Activated CD8-positive, alpha-beta T cell treated with anti-CD3 and anti-CD28 coated beads, Interleukin-2, amount 10 ng/mL, durations not matched to agents 7 days and 5 days (primary cell): ENCODE measurements around the gene NDUFB7. TPM values are rescaled to one million over a fixed set of nuclear protein-coding genes. Genes with fewer than 3 reads are reported as not detected.
"Not testable (repeated sequence)": the region's sequence is repeated elsewhere in the genome, so short reads cannot be mapped to it uniquely, and the experiment has no call there.

Source experiments
- ATAC-seq: fragments of 150-1000 bp; cut with Tn5 transposase; one replicate; pipeline ENCODE4 v1.10.0; 2021; ENCODE audit warnings: moderate library complexity
- CTCF ChIA-PET: fragments of 350-600 bp; sonication (Branson Sonifier 250); formaldehyde crosslinking; loops from one replicate; lab custom pipeline; 2021; ENCODE audit warnings: antibody characterized with exemption; lab: Charles Lee
- POLR2A ChIA-PET: fragments of 350-600 bp; sonication (Branson Sonifier 250); formaldehyde crosslinking; loops from one replicate; lab custom pipeline; 2021; ENCODE audit warnings: antibody characterized with exemption; lab: Charles Lee
- DNase-seq: peaks from one replicate; pipeline ENCODE4 v3.0.0-alpha.2; 2020
- H3K27ac Mint-ChIP-seq: one replicate; pipeline ENCODE4 v1.8.0; 2021; ENCODE audit warnings: mild to moderate bottlenecking, mixed read lengths
- H3K27me3 Mint-ChIP-seq: one replicate; pipeline ENCODE4 v1.8.0; 2021; ENCODE audit warnings: low read depth, mixed read lengths
- H3K36me3 Mint-ChIP-seq: one replicate; pipeline ENCODE4 v1.8.0; 2021; ENCODE audit warnings: low read depth, mixed read lengths
- H3K4me1 Mint-ChIP-seq: one replicate; pipeline ENCODE4 v1.8.0; 2021; ENCODE audit warnings: low read depth, mixed read lengths
- H3K4me3 Mint-ChIP-seq: one replicate; pipeline ENCODE4 v1.8.0; 2021; ENCODE audit warnings: mild to moderate bottlenecking, mixed read lengths
- H3K9me3 Mint-ChIP-seq: one replicate; pipeline ENCODE4 v1.8.0; 2022; ENCODE audit warnings: mixed read lengths; ENCODE audit not compliant: insufficient read depth
- total RNA-seq, 2 experiments: library from RNA; stranded (reverse); gene quantifications; one replicate each; pipeline ENCODE4 v1.2.3, GENCODE V29; 2021

Gene NDUFB7
- total RNA-seq, 2 experiments from 2014 or later, result 133 to 142 TPM

- H3K36me3 Mint-ChIP-seq, result peaks cover 11% of the 10 kb centered on the region
- no peak for ATAC-seq
- DNase-seq, result no peak
- H3K27me3 Mint-ChIP-seq, result no peaks in the 10 kb centered on the region
- ChIA-PET POLR2A (no interaction called here), CTCF (no interaction called here)
- H3K9me3 Mint-ChIP-seq, result no peaks in the 10 kb centered on the region
- H3K4me1 Mint-ChIP-seq, result peaks cover 28% of the 10 kb centered on the region
- no peak overlapping the region for H3K4me3 Mint-ChIP-seq
- H3K27ac Mint-ChIP-seq, result peak overlapping the region; percentile 46
These were observed 11.1 kb downstream of the NDUFB7 start for GRCh38 chr19:14560776-14561108.

DNA sequence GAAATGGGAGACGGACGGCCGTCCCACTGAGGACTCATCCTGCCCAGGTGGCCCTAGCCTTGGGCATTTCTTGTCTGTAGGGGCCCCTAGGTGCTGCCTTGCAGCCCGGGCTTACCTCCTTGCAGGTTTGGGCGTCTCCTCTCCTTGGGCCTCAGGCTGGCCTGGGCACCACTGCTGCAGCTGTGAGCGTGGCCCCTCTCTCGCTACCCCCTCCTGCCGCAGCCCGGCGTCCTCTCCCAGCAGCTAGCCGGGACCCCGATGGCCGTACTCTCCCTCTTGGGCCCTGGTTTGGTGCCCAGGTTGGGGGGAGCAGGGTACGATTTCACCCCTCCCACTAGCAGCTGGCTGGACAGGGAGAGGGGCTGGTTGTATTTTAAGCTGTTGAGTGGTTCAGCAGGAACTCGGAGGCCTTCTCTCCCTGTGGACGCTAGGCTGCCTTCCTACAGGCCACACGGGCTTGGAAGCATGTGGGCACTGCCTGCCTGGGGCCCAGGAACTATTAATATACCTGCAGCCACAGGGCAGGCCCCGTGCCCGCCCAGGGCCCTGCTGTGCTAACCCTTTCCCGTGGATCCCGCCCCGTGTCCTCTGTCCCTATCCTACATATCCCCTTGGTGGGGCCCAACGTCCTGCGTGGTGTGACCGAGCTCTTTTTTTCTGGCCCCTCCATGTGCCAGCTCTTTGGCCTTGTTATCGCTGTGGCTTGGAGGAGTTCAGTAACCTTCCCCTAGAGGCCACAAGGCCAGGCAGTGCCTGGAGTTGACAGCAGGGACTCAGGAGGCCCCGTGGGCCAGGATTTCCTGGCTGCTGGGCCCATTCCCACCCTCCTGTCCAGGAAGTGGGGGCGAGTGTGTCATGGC lies 11.7 kb downstream of the NDUFB7 start:
- H3K27ac Mint-ChIP-seq, result peak overlapping the region; percentile 46
- H3K36me3 Mint-ChIP-seq, result peaks cover 9% of the 10 kb centered on the region
- no peaks in the 10 kb centered on the region for H3K27me3 Mint-ChIP-seq
- H3K4me3 Mint-ChIP-seq, result no peak overlapping the region
- DNase-seq (no peak), ATAC-seq (no peak)
- no peaks in the 10 kb centered on the region for H3K9me3 Mint-ChIP-seq
- POLR2A ChIA-PET, result no interaction called here
- peaks cover 26% of the 10 kb centered on the region for H3K4me1 Mint-ChIP-seq
- CTCF ChIA-PET, result no interaction called here

DNA sequence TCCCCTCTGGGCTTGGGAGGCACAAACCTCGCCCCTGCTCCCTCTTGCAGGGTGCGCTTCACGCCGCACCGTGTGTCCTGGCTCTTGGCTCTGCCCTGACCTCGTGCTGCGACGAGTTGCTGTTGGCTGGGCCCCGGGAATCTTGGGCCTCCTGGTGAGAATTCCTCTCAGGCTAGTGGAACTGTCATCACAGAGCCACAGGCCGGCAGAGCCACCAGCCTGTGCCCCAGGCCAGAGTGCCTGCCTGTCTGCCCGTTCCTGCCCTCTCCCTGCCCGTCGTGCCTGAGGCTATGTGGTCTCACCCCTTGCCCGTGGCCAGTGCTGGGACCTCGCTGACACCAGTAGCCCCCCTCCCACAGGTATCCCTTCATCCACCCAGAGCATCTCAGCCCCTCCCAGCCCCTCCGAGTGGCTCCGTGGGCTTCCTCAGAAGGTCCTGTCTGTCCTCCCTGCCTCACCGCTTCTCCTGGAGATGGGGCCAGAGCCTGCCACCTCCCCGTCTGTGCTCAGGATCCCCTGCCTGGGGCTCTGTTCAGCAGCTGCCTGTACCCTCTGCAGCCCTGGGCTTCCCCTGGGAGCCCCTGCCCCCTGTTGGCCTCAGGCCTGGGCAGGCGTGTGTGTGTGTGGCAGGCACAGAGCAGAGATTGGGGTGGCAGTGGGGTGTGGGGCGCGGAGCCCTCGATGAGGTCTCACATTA lies 13.3 kb downstream of the NDUFB7 start:
- Mint-ChIP-seq H3K9me3 (no peaks in the 10 kb centered on the region), H3K36me3 (peaks cover 5% of the 10 kb centered on the region), H3K4me1 (peaks cover 26% of the 10 kb centered on the region), H3K27me3 (no peaks in the 10 kb centered on the region), H3K4me3 (no peak overlapping the region), H3K27ac (no peak overlapping the region)
- ChIA-PET POLR2A (no interaction called here), CTCF (no interaction called here)
- ATAC-seq (no peak), DNase-seq (no peak)

- POLR2A ChIA-PET, result interaction anchor here (1.5 kb wide), 1 partner anchor 32 kb away, joined by 3 read pairs; no protein-coding TSS in a partner anchor
- H3K27me3 Mint-ChIP-seq, result no peaks in the 10 kb centered on the region
- peaks cover 6% of the 10 kb centered on the region for H3K36me3 Mint-ChIP-seq
- ATAC-seq (peak; percentile 79), DNase-seq (peak; percentile 77)
- H3K27ac Mint-ChIP-seq, result peak overlapping the region; percentile 69
- CTCF ChIA-PET, result interaction anchor here (0.7 to 2.8 kb wide), 18 partner anchors 10 to 136 kb away, joined by 3 to 22 read pairs (median 4); partner anchors contain the start of genes GIPC1, NDUFB7, TECR and ZNF333
- no peaks in the 10 kb centered on the region for H3K9me3 Mint-ChIP-seq
- no peak overlapping the region for H3K4me3 Mint-ChIP-seq
- peaks cover 39% of the 10 kb centered on the region for H3K4me1 Mint-ChIP-seq
These were observed 15.1 kb downstream of the NDUFB7 start for GRCh38 chr19:14556662-14557188.

- H3K4me3 Mint-ChIP-seq, result no peak overlapping the region
- H3K27ac Mint-ChIP-seq, result peak overlapping the region; percentile 22
- no peak for DNase-seq
These were observed 15.8 kb downstream of the NDUFB7 start for GRCh38 chr19:14555918-14556661.

DNA sequence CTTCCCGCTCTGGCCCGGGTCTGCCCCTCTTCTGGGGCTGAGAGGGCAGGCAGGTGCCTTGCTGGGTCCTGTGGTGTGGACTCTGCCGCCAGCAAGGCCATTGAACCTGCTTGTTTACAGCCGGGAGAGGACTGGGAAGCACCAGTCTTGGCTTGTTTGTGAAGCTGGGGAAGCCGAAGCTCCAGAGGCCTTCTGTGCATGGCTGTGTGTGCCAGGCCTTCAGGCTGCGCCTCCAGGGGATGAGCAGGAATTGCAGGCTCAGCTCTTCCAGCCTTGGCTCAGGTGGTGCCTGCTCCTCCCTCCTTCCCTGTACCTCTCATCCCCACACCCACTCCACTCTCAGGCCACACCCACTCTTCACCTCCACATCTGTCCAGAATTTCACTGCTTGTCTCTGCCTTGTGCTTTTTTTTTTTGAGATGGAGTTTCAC lies 17.5 kb downstream of the NDUFB7 start:
- Mint-ChIP-seq H3K4me1 (peaks cover 46% of the 10 kb centered on the region), H3K4me3 (no peak overlapping the region)
- POLR2A ChIA-PET, result interaction anchor here (1.0 to 1.1 kb wide), 2 partner anchors 9 to 39 kb away, joined by 3 read pairs; no protein-coding TSS in a partner anchor

More at GRCh38 chr19:14555918-14556661, 15.8 kb downstream of the NDUFB7 start:
- Mint-ChIP-seq H3K9me3 (no peaks in the 10 kb centered on the region), H3K4me1 (peaks cover 45% of the 10 kb centered on the region), H3K36me3 (peaks cover 6% of the 10 kb centered on the region), H3K27me3 (no peaks in the 10 kb centered on the region)
- ChIA-PET CTCF (interaction anchor here (0.7 to 2.8 kb wide), 20 partner anchors 9 to 136 kb away, joined by 3 to 22 read pairs (median 4); partner anchors contain the start of genes GIPC1, NDUFB7, TECR and ZNF333), POLR2A (interaction anchor here (1.5 kb wide), 1 partner anchor 32 kb away, joined by 3 read pairs; no protein-coding TSS in a partner anchor)
- peak; percentile 12 for ATAC-seq

GRCh38 chr19:14553939-14554243 lies 18.0 kb downstream of the NDUFB7 start:
- DNase-seq (no peak), ATAC-seq (no peak)
- Mint-ChIP-seq H3K9me3 (no peaks in the 10 kb centered on the region), H3K27ac (no peak overlapping the region), H3K36me3 (peaks cover 10% of the 10 kb centered on the region), H3K4me1 (peaks cover 46% of the 10 kb centered on the region), H3K4me3 (no peak overlapping the region), H3K27me3 (no peaks in the 10 kb centered on the region)
- POLR2A ChIA-PET, result interaction anchor here (1.0 to 1.1 kb wide), 2 partner anchors 9 to 38 kb away, joined by 3 read pairs; no protein-coding TSS in a partner anchor
- CTCF ChIA-PET, result interaction anchor here (0.9 to 1.5 kb wide), 4 partner anchors 17 to 74 kb away, joined by 3 to 5 read pairs (median 3); no protein-coding TSS in a partner anchor

More for the DNA sequence above, 17.5 kb downstream of the NDUFB7 start:
- CTCF ChIA-PET, result interaction anchor here (0.6 to 1.5 kb wide), 6 partner anchors 17 to 871 kb away, joined by 3 to 5 read pairs (median 3); no protein-coding TSS in a partner anchor
- ATAC-seq (no peak), DNase-seq (no peak)
- H3K9me3 Mint-ChIP-seq, result no peaks in the 10 kb centered on the region
- peak overlapping the region; percentile 43 for H3K27ac Mint-ChIP-seq
- peaks cover 10% of the 10 kb centered on the region for H3K36me3 Mint-ChIP-seq
- no peaks in the 10 kb centered on the region for H3K27me3 Mint-ChIP-seq

DNA sequence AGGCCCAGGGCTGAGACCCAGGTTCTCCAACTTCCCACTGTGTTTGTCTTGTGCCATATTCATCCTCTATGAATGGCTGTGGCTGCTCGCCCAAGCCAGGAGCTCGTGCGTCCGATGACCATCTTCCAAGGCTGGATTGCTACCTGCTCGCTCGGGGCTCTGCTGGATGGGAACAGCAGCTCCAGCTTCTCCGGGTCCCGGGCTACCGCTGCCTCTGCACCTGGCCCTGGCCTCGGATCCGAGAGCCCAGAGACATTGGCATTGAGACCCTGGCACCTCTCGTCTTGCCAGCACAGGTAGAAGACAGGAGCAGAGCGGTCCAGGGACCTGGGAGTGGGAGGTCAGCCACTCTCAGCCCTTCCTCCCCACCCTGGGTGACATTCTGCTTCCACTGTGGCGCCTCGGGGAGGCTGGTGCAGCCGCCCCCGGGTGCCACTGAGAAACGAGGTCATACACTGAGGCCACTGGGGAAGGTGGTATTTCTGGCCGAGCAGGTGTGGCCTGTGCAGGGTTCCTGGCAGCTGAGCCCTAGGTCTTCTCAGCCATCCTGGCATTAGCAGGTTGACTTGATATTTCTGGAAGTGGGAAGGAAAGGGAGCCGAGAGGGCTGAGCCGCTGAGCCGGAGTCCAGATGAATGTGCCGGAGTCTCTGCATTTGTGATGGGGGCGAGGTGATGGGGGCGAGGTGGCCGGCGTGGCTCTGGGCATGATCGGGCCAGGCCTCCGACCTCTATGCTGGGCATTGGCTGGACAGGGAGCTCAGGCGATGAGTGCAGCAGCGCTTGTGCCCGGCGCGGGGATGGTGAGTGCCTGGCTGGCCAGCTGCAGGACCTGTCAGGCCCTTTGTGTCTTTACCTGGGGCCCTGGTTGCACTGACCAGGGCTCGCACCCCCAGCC lies 18.6 kb downstream of the NDUFB7 start:
- ATAC-seq, result no peak
- Mint-ChIP-seq H3K27me3 (no peaks in the 10 kb centered on the region), H3K4me3 (no peak overlapping the region), H3K4me1 (peaks cover 46% of the 10 kb centered on the region), H3K27ac (no peak overlapping the region), H3K9me3 (no peaks in the 10 kb centered on the region), H3K36me3 (peaks cover 15% of the 10 kb centered on the region)
- POLR2A ChIA-PET, result interaction anchor here (1.0 to 1.1 kb wide), 2 partner anchors 8 to 38 kb away, joined by 3 read pairs; no protein-coding TSS in a partner anchor
- DNase-seq, result no peak
- CTCF ChIA-PET, result interaction anchor here (0.9 to 1.5 kb wide), 3 partner anchors 18 to 73 kb away, joined by 3 read pairs; no protein-coding TSS in a partner anchor

DNA sequence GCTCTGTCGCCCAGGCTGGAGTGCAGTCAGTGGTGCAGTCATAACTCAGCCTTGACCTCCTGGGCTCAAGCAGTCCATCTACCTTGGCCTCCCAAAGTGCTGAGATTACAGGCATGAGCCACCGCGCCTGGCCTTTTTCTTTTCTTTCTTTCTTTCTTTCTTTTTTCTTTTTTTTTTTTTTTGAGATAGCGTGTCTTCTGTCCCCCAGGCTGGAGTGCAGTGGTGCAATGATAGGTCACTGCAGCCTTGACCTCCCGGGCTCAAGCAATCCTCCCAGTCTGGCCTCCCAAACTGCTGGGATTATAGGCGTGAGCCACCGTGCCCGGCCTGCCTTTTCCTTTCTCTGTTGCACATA lies 19.9 kb downstream of the NDUFB7 start:
- H3K9me3 Mint-ChIP-seq, H3K27me3 Mint-ChIP-seq, DNase-seq, H3K4me3 Mint-ChIP-seq, ATAC-seq: not testable (repeated sequence)
- Mint-ChIP-seq H3K4me1 (peaks cover 46% of the 10 kb centered on the region), H3K36me3 (peaks cover 17% of the 10 kb centered on the region), H3K27ac (peak overlapping the region; percentile 79)
- ChIA-PET CTCF (interaction anchor here (0.6 to 2.8 kb wide), 16 partner anchors 9 to 138 kb away, joined by 3 to 33 read pairs (median 6); partner anchors contain the start of genes DNAJB1, GIPC1, NDUFB7 and TECR), POLR2A (interaction anchor here (0.6 to 2.2 kb wide), 3 partner anchors 15 to 65 kb away, joined by 3 to 10 read pairs (median 4); partner anchors contain the start of gene DNAJB1)
